H1 (cell line): ENCODE results near the gene MEFV. TPM values are rescaled to one million over a fixed set of nuclear protein-coding genes. Genes with fewer than 3 reads are reported as not detected.

Experiments used
- CTCF ChIA-PET: fragments of 300-600 bp; sonication (Branson Sonifier 250); formaldehyde crosslinking; loops from one replicate; lab custom pipeline; 2021; ENCODE audit not compliant: partially characterized antibody; lab: Charles Lee
- POLR2A ChIA-PET: fragments of 300-600 bp; sonication (Branson Sonifier 250); formaldehyde crosslinking; loops from one replicate; lab custom pipeline; 2021; ENCODE audit warnings: inconsistent platforms; ENCODE audit not compliant: partially characterized antibody; lab: Charles Lee
- DNase-seq, 2 experiments: peaks; one replicate each; pipeline versions ENCODE4 v3.0.0 to v3.0.0-alpha.2; 2010 to 2022; ENCODE audit warnings: low spot score in 2 of 2, low read depth in 1 of 2, mixed read lengths in 1 of 2
- FAIRE-seq: peaks from 2 replicates; lab custom pipeline; 2011; peaks lifted over from hg19 to GRCh38; lab: Jason Lieb, UNC
- H2AFZ ChIP-seq: 2 replicates; pipeline ENCODE4 v1.8.1; 2012; ENCODE audit warnings: low read length, inconsistent platforms
- H2AK5ac ChIP-seq: 2 replicates; pipeline ENCODE4 v1.6.1; 2013; ENCODE audit warnings: low read depth, low read length
- H2BK120ac ChIP-seq: replicated peaks from 2 replicates; pipeline ENCODE3; 2013; ENCODE audit warnings: low read depth, low read length, inconsistent platforms
- H2BK12ac ChIP-seq: 2 replicates; pipeline ENCODE4 v1.6.1; 2013; ENCODE audit warnings: low read depth, low read length
- H2BK15ac ChIP-seq: 2 replicates; pipeline ENCODE4 v1.6.1; 2013; ENCODE audit warnings: low read length
- H2BK20ac ChIP-seq: 2 replicates; pipeline ENCODE4 v1.6.1; 2013; ENCODE audit warnings: low read length
- H2BK5ac ChIP-seq: 2 replicates; pipeline ENCODE4 v1.6.1; 2013; ENCODE audit warnings: low read depth, low read length
- H3K14ac ChIP-seq: 2 replicates; pipeline ENCODE4 v1.6.1; 2013; ENCODE audit warnings: inconsistent platforms; ENCODE audit not compliant: insufficient read length
- H3K18ac ChIP-seq: 2 replicates; pipeline ENCODE4 v1.6.1; 2013; ENCODE audit warnings: low read length; ENCODE audit errors: extremely low read depth
- H3K23ac ChIP-seq: 2 replicates; pipeline ENCODE4 v1.6.1; 2013; ENCODE audit warnings: inconsistent platforms; ENCODE audit not compliant: insufficient read length
- H3K23me2 ChIP-seq: 2 replicates; pipeline ENCODE4 v1.6.1; 2013; ENCODE audit warnings: low read depth, low read length
- H3K27ac ChIP-seq: 2 replicates; pipeline ENCODE4 v1.6.1; 2011; ENCODE audit warnings: low read depth, low read length, inconsistent platforms
- H3K27me3 ChIP-seq, 4 experiments: replicated peaks in 1 of 4; 1 replicate in 1 of 4; 2 replicates in 3 of 4; pipeline versions ENCODE4 v1.6.1 to v1.8.1; 2011 to 2013; ENCODE audit warnings: low read length in 3 of 4, mild to moderate bottlenecking in 3 of 4, inconsistent platforms in 2 of 4, mixed read lengths in 2 of 4, moderate library complexity in 1 of 4; ENCODE audit not compliant: control insufficient read depth in 3 of 4, insufficient read depth in 3 of 4; ENCODE audit errors: extremely low read depth in 1 of 4
- H3K36me3 ChIP-seq, 4 experiments: 2 replicates each; pipeline versions ENCODE4 v1.6.1 to v1.8.1; 2011 to 2013; ENCODE audit warnings: mild to moderate bottlenecking in 4 of 4, low read length in 3 of 4, moderate library complexity in 2 of 4, control low read depth in 1 of 4, inconsistent platforms in 1 of 4; ENCODE audit not compliant: insufficient read depth in 4 of 4, control insufficient read depth in 2 of 4
- H3K4ac ChIP-seq: replicated peaks from 2 replicates; pipeline ENCODE3; 2013; ENCODE audit warnings: low read length, low read depth, mixed read lengths, inconsistent platforms; ENCODE audit not compliant: insufficient read length
- H3K4me1 ChIP-seq, 4 experiments: replicated peaks in 1 of 4; 1 replicate in 1 of 4; 2 replicates in 3 of 4; pipeline versions ENCODE4 v1.6.1 to v1.8.1; 2011 to 2013; ENCODE audit warnings: low read length in 3 of 4, inconsistent platforms in 2 of 4, mixed read lengths in 1 of 4; ENCODE audit not compliant: insufficient read depth in 4 of 4, control insufficient read depth in 3 of 4
- H3K4me2 ChIP-seq, 2 experiments: 2 replicates each; pipeline versions ENCODE4 v1.6.1 to v1.8.1; 2011 to 2013; ENCODE audit warnings: low read depth in 2 of 2, low read length in 2 of 2, control low read depth in 1 of 2, inconsistent platforms in 1 of 2, mild to moderate bottlenecking in 1 of 2; ENCODE audit not compliant: insufficient read depth in 1 of 2
- H3K4me3 ChIP-seq, 4 experiments: fragments of 200-600, 300-600 bp in 1 of 4; sonication (generic), shearing (Covaris generic), sonication (Bioruptor Twin) in 1 of 4; 2 replicates each; pipeline versions ENCODE4 v1.5.1 to v1.8.1; 2011 to 2016; ENCODE audit warnings: low read length in 4 of 4, low read depth in 3 of 4, control low read depth in 2 of 4, inconsistent platforms in 2 of 4, mild to moderate bottlenecking in 2 of 4, mixed read lengths in 1 of 4, moderate library complexity in 1 of 4; ENCODE audit not compliant: insufficient read depth in 2 of 4; ENCODE audit errors: extremely low read depth in 1 of 4
- H3K56ac ChIP-seq: replicated peaks from 2 replicates; pipeline ENCODE3; 2013; ENCODE audit warnings: low read depth, mild to moderate bottlenecking, mixed read lengths, low read length, inconsistent platforms; ENCODE audit not compliant: insufficient read length
- H3K79me1 ChIP-seq: 2 replicates; pipeline ENCODE4 v1.6.1; 2013; ENCODE audit warnings: low read depth, low read length, control low read depth
- H3K79me2 ChIP-seq, 2 experiments: 2 replicates each; pipeline versions ENCODE4 v1.6.1 to v1.8.1; 2012 to 2013; ENCODE audit warnings: low read length in 2 of 2, mild to moderate bottlenecking in 2 of 2, inconsistent platforms in 1 of 2; ENCODE audit not compliant: insufficient read depth in 2 of 2, control insufficient read depth in 1 of 2
- H3K9ac ChIP-seq, 4 experiments: replicated peaks in 1 of 4; 1 replicate in 1 of 4; 2 replicates in 3 of 4; pipeline versions ENCODE4 v1.6.1 to v1.8.1; 2011 to 2013; ENCODE audit warnings: low read depth in 3 of 4, low read length in 3 of 4, control low read depth in 2 of 4, mild to moderate bottlenecking in 2 of 4, moderate library complexity in 2 of 4, inconsistent platforms in 1 of 4; ENCODE audit errors: extremely low read depth in 1 of 4
- H3K9me3 ChIP-seq, 2 experiments: 2 replicates each; pipeline versions ENCODE4 v1.6.1 to v1.8.1; 2012 to 2013; ENCODE audit warnings: mild to moderate bottlenecking in 2 of 2, moderate library complexity in 2 of 2, control low read depth in 1 of 2, inconsistent platforms in 1 of 2, low read depth in 1 of 2, low read length in 1 of 2, mixed read lengths in 1 of 2; ENCODE audit not compliant: insufficient read depth in 2 of 2
- H4K20me1 ChIP-seq, 2 experiments: replicated peaks in 1 of 2; 2 replicates each; pipeline versions ENCODE3 to v1.8.1; 2011 to 2013; ENCODE audit warnings: inconsistent platforms in 2 of 2, low read length in 2 of 2, mild to moderate bottlenecking in 1 of 2; ENCODE audit not compliant: insufficient read depth in 2 of 2, control insufficient read depth in 1 of 2
- H4K5ac ChIP-seq: 2 replicates; pipeline ENCODE4 v1.6.1; 2013; ENCODE audit warnings: low read length, low read depth, mixed read lengths, inconsistent platforms; ENCODE audit not compliant: insufficient read length
- H4K8ac ChIP-seq: 2 replicates; pipeline ENCODE4 v1.8.0; 2013; ENCODE audit warnings: mild to moderate bottlenecking, moderate library complexity, low read length, inconsistent platforms; ENCODE audit not compliant: insufficient read depth; ENCODE audit errors: extremely low read depth
- H4K91ac ChIP-seq: replicated peaks from 2 replicates; pipeline ENCODE3; 2013; ENCODE audit warnings: low read length, mixed read lengths, inconsistent platforms; ENCODE audit not compliant: insufficient read length
- ATF3 ChIP-seq: IDR thresholded peaks from 2 replicates; pipeline ENCODE4 v1.6.1; 2011; ENCODE audit warnings: low read depth, mild to moderate bottlenecking, low read length; ENCODE audit not compliant: insufficient read depth
- CBX8 ChIP-seq: fragments of 300-800, 300-1000 bp; sonication (generic); IDR thresholded peaks from 2 replicates; pipeline ENCODE4 v1.7.1; 2016; ENCODE audit warnings: low read depth, low read length, borderline replicate concordance
- GABPA ChIP-seq: IDR thresholded peaks from 2 replicates; pipeline ENCODE4 v1.6.1; 2011; ENCODE audit warnings: mild to moderate bottlenecking, low read length, moderate library complexity, borderline replicate concordance; ENCODE audit not compliant: insufficient read depth
- KDM1A ChIP-seq: fragments of 200-600, 300-600 bp; sonication (generic); IDR thresholded peaks from 2 replicates; pipeline ENCODE4 v1.7.1; 2016; ENCODE audit warnings: mild to moderate bottlenecking, low read length, borderline replicate concordance
- SP1 ChIP-seq: IDR thresholded peaks from 2 replicates; pipeline ENCODE4 v1.6.1; 2011; ENCODE audit warnings: low read depth, low read length
- TAF1 ChIP-seq: IDR thresholded peaks from 2 replicates; pipeline ENCODE4 v1.6.1; 2011; ENCODE audit warnings: mild to moderate bottlenecking, low read depth, low read length
- TAF7 ChIP-seq: optimal IDR thresholded peaks from 2 replicates; pipeline ENCODE3; 2011; ENCODE audit warnings: low read depth, mild to moderate bottlenecking, inconsistent platforms, low read length, moderate library complexity, borderline replicate concordance
- YY1 ChIP-seq: IDR thresholded peaks from 2 replicates; pipeline ENCODE4 v1.6.1; 2011; ENCODE audit warnings: low read depth, mild to moderate bottlenecking, low read length
- WGBS, 2 experiments: shearing (Covaris generic) in 1 of 2; methylation state at CpG; one replicate each; pipeline versions ENCODE4 v1.1.6 to v1.1.7; 2013 to 2015; ENCODE audit warnings: low lambda C conversion rate in 2 of 2, mixed read lengths in 2 of 2, inconsistent platforms in 1 of 2, low coverage in 1 of 2, missing lambda C conversion rate in 1 of 2; ENCODE audit not compliant: insufficient replicate concordance in 2 of 2, insufficient coverage in 1 of 2, insufficient read length in 1 of 2; ENCODE audit errors: extremely low coverage in 1 of 2, missing lambda C conversion rate in 1 of 2; 5-methylcytosine and 5-hydroxymethylcytosine counted together
- polyA plus RNA-seq, 7 experiments: library from polyadenylated mRNA; depleted of rRNA in 3 of 7; stranded (reverse) in 5 of 7; unstranded in 2 of 7; fragments of >200 nt in 5 of 7; fragments of 200-250 nt in 2 of 7; gene quantifications; 1 replicate in 5 of 7; 2 replicates in 1 of 7; 4 replicates in 1 of 7; pipeline versions ENCODE4 v1.2.1 to v1.2.3, GENCODE V29; 2011 to 2013; ENCODE audit warnings: missing spikeins in 2 of 7, mixed read lengths in 2 of 7
- total RNA-seq: library from RNA; stranded (reverse); fragmentation: NEBNext Ultra II Directional; extraction: Animal tissue kit (Norgen Biotek cat#: 25700); gene quantifications from 2 replicates; pipeline ENCODE4 v1.2.1, GENCODE V29; 2021
- TF ChIP-seq, protein P1 (sequence below), 3 experiments: IDR thresholded peaks; 1 replicate in 2 of 3; 2 replicates in 1 of 3; pipeline versions ENCODE4 v1.5.1 to v1.6.1; 2011; ENCODE audit warnings: low read length in 3 of 3, mild to moderate bottlenecking in 3 of 3, inconsistent platforms in 2 of 3, low read depth in 1 of 3, moderate library complexity in 1 of 3; ENCODE audit not compliant: insufficient read depth in 1 of 3; ENCODE audit errors: control extremely low read depth in 1 of 3
- TF ChIP-seq, protein P2 (sequence below): IDR thresholded peaks from 2 replicates; pipeline ENCODE4 v1.6.1; 2012; ENCODE audit warnings: inconsistent platforms

MEFV gene
- total and polyA plus RNA-seq, 2 of the 8 experiments (the other 6 are each of a cell fraction or from before 2014, with no cell fraction given) = 0.03 TPM; not detected in 1

- Histone ChIP-seq H3K14ac (no peak overlapping the region), H3K4me1 (no peaks in the 10 kb centered on the region), H3K4me3 (no peak overlapping the region), H3K4ac (no peak overlapping the region), H3K27ac (no peak overlapping the region), H3K23ac (no peak overlapping the region), H3K56ac (no peak overlapping the region), H3K23me2 (no peaks in the 10 kb centered on the region), H3K18ac (no peak overlapping the region), H4K8ac (no peak overlapping the region; the same call in 1 of the 2 replicates), H4K91ac (no peak overlapping the region), H2BK120ac (no peak overlapping the region), H3K9me3 (peaks cover 30 to 46% of the 10 kb centered on the region in 2 experiments), H3K4me2 (no peak overlapping the region), H4K5ac (no peak overlapping the region), H3K9ac (no peak overlapping the region), H2BK20ac (no peak overlapping the region), H2BK5ac (no peak overlapping the region), H3K79me2 (peaks cover 0 to under 1% of the 10 kb centered on the region in 2 experiments; a peak in 1 of 4 replicates), H2BK15ac (no peak overlapping the region), H3K79me1 (no peaks in the 10 kb centered on the region; the same call in 1 of the 2 replicates), H2AFZ (no peak overlapping the region), H3K36me3 (peaks cover 5 to 47% (median 22%) of the 10 kb centered on the region in 4 experiments), H3K27me3 (no peaks in the 10 kb centered on the region), H2BK12ac (no peak overlapping the region), H4K20me1 (no peaks in the 10 kb centered on the region), H2AK5ac (no peak overlapping the region)
- POLR2A ChIA-PET = interaction anchor here (0.9 to 4.1 kb wide), 3 partner anchors 9 to 11 kb away, joined by 3 to 33 read pairs (median 7); partner anchors contain the start of genes ZNF263 and ZNF75A
- CTCF ChIA-PET = interaction anchor here (1.5 kb wide), 1 partner anchor 13 kb away, joined by 4 read pairs; the partner anchor contains the start of gene ZNF263
- FAIRE-seq (no peak), DNase-seq (no peak)
- 83% methylated on average over 13 of the region's 13 CpGs; no CpG with 5 or more reads in 1 of the 2 experiments for WGBS, 2 experiments
- TF ChIP-seq KDM1A (no peak), CBX8 (no peak), TAF1 (no peak), TAF7 (no peak), YY1 (no peak), ATF3 (no peak), SP1 (no peak), GABPA (no peak)
- TF ChIP-seq, protein P1, sequence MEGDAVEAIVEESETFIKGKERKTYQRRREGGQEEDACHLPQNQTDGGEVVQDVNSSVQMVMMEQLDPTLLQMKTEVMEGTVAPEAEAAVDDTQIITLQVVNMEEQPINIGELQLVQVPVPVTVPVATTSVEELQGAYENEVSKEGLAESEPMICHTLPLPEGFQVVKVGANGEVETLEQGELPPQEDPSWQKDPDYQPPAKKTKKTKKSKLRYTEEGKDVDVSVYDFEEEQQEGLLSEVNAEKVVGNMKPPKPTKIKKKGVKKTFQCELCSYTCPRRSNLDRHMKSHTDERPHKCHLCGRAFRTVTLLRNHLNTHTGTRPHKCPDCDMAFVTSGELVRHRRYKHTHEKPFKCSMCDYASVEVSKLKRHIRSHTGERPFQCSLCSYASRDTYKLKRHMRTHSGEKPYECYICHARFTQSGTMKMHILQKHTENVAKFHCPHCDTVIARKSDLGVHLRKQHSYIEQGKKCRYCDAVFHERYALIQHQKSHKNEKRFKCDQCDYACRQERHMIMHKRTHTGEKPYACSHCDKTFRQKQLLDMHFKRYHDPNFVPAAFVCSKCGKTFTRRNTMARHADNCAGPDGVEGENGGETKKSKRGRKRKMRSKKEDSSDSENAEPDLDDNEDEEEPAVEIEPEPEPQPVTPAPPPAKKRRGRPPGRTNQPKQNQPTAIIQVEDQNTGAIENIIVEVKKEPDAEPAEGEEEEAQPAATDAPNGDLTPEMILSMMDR (IDR thresholded peaks at IDR 0.05; ENCODE audit: control extremely low read depth in 1 of 3, insufficient read depth in 1 of 3, low read depth in 1 of 3, low read length in 3 of 3) = no peak
- TF ChIP-seq, protein P2, sequence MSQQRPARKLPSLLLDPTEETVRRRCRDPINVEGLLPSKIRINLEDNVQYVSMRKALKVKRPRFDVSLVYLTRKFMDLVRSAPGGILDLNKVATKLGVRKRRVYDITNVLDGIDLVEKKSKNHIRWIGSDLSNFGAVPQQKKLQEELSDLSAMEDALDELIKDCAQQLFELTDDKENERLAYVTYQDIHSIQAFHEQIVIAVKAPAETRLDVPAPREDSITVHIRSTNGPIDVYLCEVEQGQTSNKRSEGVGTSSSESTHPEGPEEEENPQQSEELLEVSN = no peak
These were observed 39.4 kb upstream of the MEFV start for GRCh38 chr16:3295783-3296182.
